Activated CD8-positive, alpha-beta memory T cell treated with anti-CD3 and anti-CD28 coated beads, Interleukin-2, amount 50 U/mL, for 4 hours (primary cell): Measurements from ENCODE around the gene FKBP15.
"Not testable (repeated sequence)": the region's sequence is repeated elsewhere in the genome, so short reads cannot be mapped to it uniquely, and the experiment has no call there.

Experiments
- DNase-seq: peaks from one replicate; pipeline ENCODE4 v3.0.0-alpha.2; 2020

Gene FKBP15

DNA sequence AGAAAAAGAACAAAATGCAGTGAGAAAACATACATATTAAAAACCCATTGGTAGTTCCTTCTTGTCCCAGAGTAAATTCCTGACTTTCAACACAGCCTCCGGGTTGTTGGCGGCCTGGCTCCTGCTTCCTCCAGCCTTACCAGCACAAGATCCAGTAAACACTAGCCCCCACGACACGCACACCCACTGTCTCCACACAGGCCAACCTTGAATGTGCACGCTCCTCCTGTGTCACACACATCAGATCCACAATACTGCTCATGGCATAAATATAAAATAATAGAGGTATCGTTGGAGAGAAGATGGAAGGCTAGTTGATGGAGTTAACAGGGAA, 72.7 kb downstream of the FKBP15 start:
- DNase-seq = no peak

DNA sequence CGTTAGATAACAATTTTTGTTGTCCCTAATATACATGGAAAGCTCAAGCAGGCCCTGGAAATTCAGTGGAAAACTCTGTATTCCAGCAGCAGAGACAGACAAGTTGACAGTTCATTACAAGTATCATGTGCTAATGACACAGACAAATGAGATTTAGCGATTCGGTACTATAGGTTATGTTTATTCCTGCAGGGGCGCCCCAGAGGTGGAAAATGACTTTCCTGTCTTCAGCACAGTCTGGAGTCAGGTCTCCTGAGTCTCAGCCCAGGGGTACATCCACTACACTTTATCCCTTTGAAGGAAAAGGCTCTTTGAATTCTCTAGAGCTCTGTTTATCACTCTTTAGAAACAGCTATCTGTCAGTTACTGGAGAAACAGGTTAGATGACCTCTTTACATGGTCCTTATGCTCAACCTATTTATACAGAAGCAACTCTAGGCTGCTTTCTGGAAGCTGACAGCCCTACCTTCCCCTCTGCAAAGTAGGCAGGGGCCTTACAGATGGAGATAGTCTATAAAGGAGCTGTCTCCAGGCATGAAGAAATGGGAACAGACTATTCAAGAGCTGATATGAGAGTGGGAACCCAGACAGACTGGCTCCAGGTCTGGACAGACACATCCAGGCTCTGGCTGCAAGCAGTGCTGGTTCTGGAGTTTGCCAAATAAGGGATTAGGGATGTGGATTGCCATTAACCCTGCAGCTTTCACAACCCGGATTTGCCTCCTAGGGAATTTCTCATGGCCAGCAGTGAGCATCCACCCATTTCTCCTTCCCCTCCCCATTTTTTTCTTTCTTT, 77.4 kb downstream of the FKBP15 start:
- DNase-seq = no peak

DNA sequence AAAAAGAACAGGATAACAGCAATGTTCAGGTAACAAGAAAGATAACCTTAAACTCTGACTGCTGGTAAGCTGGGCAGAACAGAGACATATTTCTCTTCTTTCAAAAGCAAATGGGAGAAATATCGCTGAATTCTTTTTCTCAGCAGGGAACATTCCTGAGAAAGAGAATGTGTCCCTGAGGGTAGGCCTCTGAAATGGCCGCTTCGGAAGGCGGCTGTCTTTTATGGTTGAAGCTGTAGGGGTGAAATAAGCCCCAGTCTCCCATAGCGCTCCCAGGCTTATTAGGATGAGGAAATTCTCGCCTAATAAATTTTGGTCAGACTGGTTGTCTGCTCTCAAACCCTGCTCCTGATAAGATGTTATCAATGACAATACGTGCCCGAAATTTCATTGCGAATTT, 80.2 kb downstream of the FKBP15 start:
- DNase-seq = not testable (repeated sequence)

- no peak for DNase-seq
These were observed 81.1 kb downstream of the FKBP15 start for GRCh38 chr9:113139953-113140352.

GRCh38 chr9:113139225-113139829, 81.8 kb downstream of the FKBP15 start:
- no peak for DNase-seq

GRCh38 chr9:113138760-113139159, 82.3 kb downstream of the FKBP15 start:
- no peak for DNase-seq

DNA sequence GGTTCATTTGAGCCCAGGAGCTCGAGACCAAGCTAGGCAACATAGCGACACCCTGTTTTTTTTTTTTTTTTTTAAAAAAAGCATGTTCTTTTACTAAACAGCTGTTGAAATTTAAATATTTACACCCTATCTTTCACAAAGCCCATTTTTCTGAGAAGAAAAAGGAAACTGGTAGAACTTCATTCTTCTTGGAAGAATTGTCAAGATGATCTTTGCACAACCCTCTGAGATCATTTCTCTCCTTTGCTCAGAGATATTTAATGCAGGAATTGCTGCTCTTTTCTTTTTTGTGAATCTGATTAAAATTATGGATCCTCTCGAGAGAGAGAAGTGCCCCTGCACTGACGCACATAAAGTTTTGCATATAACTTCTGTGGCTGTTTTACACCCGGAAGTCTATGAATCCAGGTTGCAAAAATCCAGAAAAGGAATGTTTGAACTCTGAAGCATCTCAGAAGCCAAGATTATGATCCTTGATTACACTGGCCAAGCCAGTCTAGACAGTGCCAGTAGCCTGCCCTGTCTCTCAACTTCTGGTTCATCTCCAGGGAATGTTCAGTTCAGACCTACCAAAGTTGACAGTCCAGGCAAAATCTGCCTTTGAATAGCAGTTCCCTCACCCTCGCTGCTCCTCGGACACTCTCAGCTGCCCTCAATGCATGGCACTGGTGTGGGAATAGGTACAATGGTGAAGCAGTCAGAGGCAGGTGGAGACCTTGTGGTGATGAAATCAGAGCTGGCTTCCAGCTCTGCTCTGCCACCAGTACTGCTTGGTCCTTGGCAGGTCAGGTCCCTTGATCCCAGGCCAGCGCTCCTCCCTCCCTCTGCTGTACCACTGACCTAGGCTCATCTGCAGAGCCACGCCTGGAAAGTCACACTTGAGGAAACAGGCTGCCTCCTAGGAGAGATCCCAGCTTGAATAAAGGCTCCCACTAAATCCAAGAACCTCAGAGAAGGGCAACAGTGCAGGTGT, 83.6 kb downstream of the FKBP15 start:
- DNase-seq = no peak

- no peak for DNase-seq
These were observed 89.4 kb downstream of the FKBP15 start for GRCh38 chr9:113131689-113132151.

DNA sequence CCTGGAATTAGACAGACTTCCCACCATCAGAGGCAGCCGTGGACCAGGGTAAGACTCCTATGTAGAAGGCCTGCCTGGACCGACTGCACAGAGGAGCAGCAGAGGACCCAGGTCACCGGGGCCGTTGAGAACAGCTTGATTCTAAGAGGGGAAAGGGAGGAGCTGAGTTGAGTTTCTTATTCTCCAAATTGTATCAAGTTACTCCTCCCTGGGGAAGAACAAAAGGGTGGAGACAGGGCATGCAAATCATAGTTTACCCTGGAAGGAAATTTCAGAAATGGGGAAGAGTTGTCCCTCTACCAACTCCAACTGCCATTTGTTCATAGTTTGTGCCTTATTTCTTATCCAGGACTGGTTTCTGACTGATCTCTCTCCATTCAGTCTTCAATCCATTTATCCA, 91.2 kb downstream of the FKBP15 start:
- DNase-seq = no peak

- DNase-seq = no peak
These were observed 91.6 kb downstream of the FKBP15 start for GRCh38 chr9:113129466-113129865.

DNA sequence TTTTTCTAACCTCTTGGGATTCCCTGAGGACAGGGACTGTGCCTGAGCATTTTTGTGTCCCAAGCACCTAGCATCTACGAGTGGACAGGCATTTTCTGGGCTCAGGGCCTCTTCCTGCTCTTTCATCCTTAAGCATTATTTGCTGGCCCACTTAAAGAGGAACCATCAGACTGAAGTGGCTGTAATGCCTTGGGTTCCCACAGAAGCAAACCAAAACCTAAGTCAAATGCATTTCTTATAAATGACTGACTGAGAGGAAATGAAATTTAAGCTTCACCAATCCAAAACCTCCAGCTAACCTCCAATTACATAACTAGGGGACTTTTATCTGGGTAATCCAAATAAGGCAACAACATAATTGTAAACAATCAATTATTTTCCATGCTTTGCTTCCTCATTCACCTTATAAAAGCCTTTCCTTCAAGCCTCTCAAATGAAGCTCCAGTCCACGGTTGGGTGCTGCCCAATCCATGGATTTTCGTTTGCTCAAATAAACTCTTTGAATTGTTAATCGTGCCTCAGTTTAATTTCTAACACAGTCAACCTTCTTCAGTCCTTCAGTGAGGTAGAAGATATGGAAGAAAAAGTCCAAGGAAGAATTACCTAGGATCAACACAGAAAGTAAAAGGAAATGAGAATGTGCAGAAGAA, 95.6 kb downstream of the FKBP15 start:
- DNase-seq = no peak

DNA sequence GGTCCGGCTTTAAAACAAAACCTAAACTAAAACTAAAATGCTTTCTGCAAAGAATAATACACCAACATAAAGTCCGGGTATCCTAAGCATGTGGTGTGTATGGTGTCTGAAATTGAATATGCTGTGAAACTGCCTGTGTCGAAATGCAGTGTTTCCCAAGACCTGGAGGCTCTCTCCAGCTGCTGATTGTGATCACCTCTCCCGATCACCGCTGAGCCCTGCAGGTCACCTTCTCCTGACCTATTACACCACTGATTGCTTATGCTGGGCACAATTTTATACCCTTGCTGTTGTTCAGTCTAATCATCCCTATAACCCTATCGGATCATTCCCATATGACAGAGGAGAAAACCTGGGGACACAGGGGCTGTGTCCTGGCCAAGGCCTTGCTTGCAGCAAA, 102.2 kb downstream of the FKBP15 start:
- not testable (repeated sequence) for DNase-seq
